ENCODE results near the gene LZIC.

Gene LZIC

GRCh38 chr1:9886092-9886742 is 57.0 kb downstream of the LZIC start:
- Mint-ChIP-seq H3K27me3 (no peaks in the 10 kb centered on the region), H3K9me3 (no peaks in the 10 kb centered on the region), H3K27ac (no peak overlapping the region), H3K4me3 (no peak overlapping the region), H3K36me3 (peaks cover 11% of the 10 kb centered on the region), H3K4me1 (peaks cover 12% of the 10 kb centered on the region)
- ATAC-seq (ENCODE audit: low read depth) (no peak), DNase-seq (ENCODE audit: low spot score in 2 of 2) (no peak)

GRCh38 chr1:9884805-9885204 is 58.4 kb downstream of the LZIC start:
- Mint-ChIP-seq H3K36me3 (peaks cover 11% of the 10 kb centered on the region), H3K27me3 (no peaks in the 10 kb centered on the region), H3K27ac (no peak overlapping the region), H3K9me3 (no peaks in the 10 kb centered on the region), H3K4me1 (peaks cover 9% of the 10 kb centered on the region), H3K4me3 (no peak overlapping the region)
- no peak for ATAC-seq (ENCODE audit: low read depth)
- DNase-seq (ENCODE audit: low spot score in 2 of 2) = no peak

DNA sequence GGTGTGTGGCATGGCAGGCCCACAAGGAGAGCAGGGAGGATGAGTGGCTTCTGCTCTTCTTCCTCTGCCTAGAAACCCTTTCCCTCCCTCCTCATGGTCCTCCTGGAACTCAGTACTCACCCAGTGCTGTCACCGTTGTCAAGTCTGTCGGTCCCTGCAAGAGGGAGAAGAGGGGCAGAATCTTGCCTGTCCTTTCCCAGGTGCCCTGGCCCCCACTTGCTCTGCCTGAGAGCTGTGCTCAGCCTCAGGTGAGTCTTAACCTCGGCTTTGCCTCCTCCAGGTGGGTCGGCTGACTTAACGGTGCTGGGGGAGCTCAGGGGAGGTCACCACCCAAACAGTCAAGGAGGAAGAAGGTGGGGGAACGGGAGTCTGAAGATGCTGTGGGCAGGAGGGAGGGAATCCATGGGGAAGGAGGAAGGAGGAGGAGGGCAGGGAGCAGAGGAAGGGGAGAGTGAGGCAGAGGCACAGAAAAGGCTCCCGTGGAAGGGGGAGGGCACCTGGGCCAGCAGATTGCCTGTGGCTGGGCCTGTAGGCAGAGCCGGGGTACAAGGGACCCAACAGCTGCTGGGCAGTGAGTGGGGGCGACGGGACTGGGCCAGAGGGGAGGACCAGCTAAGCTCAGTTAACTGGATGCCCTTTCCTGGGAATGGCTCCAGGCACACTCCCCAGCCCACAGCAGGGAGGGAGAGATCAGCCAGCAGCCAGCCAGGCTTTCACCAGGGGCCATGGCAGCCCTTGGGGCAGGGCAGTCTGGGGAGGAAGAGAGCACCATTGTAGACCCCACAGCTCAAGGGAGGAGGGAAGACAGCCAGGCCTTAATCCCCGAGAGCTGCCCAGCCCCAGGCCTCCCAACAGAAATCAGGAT is 59.4 kb downstream of the LZIC start:
- Mint-ChIP-seq H3K4me3 (no peak overlapping the region), H3K36me3 (peaks cover 9% of the 10 kb centered on the region), H3K4me1 (peaks cover 6% of the 10 kb centered on the region), H3K9me3 (no peaks in the 10 kb centered on the region), H3K27ac (no peak overlapping the region), H3K27me3 (no peaks in the 10 kb centered on the region)
- ATAC-seq (ENCODE audit: low read depth) (no peak), DNase-seq (ENCODE audit: low spot score in 2 of 2) (no peak)

GRCh38 chr1:9882945-9883303 is 60.3 kb downstream of the LZIC start:
- Mint-ChIP-seq H3K4me3 (no peak overlapping the region), H3K36me3 (peaks cover 9% of the 10 kb centered on the region), H3K27me3 (no peaks in the 10 kb centered on the region), H3K4me1 (peaks cover 6% of the 10 kb centered on the region), H3K9me3 (no peaks in the 10 kb centered on the region), H3K27ac (no peak overlapping the region)
- ATAC-seq (ENCODE audit: low read depth) = no peak
- DNase-seq (ENCODE audit: low spot score in 2 of 2) = no peak

GRCh38 chr1:9882296-9882944 is 60.8 kb downstream of the LZIC start:
- DNase-seq (ENCODE audit: low spot score in 2 of 2) (no peak), ATAC-seq (ENCODE audit: low read depth) (no peak)
- no peak overlapping the region for H3K4me3 Mint-ChIP-seq
- peaks cover 9% of the 10 kb centered on the region for H3K36me3 Mint-ChIP-seq
- H3K27ac Mint-ChIP-seq = peak overlapping the region; percentile 56
- H3K27me3 Mint-ChIP-seq = no peaks in the 10 kb centered on the region
- no peaks in the 10 kb centered on the region for H3K9me3 Mint-ChIP-seq
- H3K4me1 Mint-ChIP-seq = peaks cover 6% of the 10 kb centered on the region

DNA sequence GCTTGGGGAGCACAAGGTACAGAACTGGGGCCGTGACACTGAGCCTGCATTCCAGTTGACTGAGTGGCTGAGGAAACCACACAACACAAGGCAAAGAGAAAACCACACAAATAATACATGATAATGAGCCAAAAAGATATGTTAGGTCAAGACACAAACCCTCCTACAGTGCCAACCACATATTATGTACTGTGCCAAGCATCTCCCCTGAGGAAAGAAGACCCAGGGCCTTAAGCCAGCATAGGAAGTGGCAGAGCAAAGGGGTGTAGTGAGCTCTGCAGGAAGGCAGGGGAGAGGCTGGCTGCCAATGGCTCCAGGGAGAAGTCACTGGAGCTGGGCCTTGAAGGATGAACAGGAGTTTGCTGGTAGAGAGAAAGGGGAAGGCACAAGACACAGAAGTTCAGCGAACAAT is 61.3 kb downstream of the LZIC start:
- ATAC-seq (ENCODE audit: low read depth) = no peak
- DNase-seq (ENCODE audit: low spot score in 2 of 2) = no peak
- Mint-ChIP-seq H3K27ac (peak overlapping the region; percentile 56), H3K4me3 (no peak overlapping the region), H3K9me3 (no peaks in the 10 kb centered on the region), H3K27me3 (no peaks in the 10 kb centered on the region), H3K4me1 (peaks cover 6% of the 10 kb centered on the region), H3K36me3 (peaks cover 9% of the 10 kb centered on the region)

Data from memory B cell (primary cell).